ENCODE measurements around the gene RHOD.

Gene RHOD

GRCh38 chr11:67118801-67119584 lies 62.3 kb downstream of the RHOD start, which contains the start of gene KDM2A:
Gene KDM2A, plus strand, starts transcription at chr11:67119263. Its CDS starts 2,054 bp downstream, at chr11:67121317.
- Histone ChIP-seq H3K9me3 (ENCODE audit: control insufficient read depth in 5 of 5, low read length in 5 of 5) (no peaks in the 10 kb centered on the region), H3K27me3 (ENCODE audit: control insufficient read depth in 5 of 5, insufficient read depth in 4 of 5, low read length in 5 of 5) (no peaks in the 10 kb centered on the region), H3K4me3 (ENCODE audit: low read depth in 1 of 5, low read length in 5 of 5) (peak within 1 kb of the TSS; percentile 73 to 93 (median 83)), H3K36me3 (ENCODE audit: control insufficient read depth in 5 of 5, insufficient read depth in 5 of 5, low read length in 5 of 5) (peaks cover 0 to 4% (median 0%) of the 10 kb centered on the region in 5 donors), H3K27ac (ENCODE audit: low read depth, low read length) (peak within 1 kb of the TSS; percentile 77), H3K4me1 (ENCODE audit: control insufficient read depth in 5 of 5, insufficient read depth in 5 of 5, low read length in 5 of 5) (peaks cover 0 to 40% (median 34%) of the 10 kb centered on the region in 5 donors), H3K9ac (ENCODE audit: low read length in 5 of 5) (peak within 1 kb of the TSS; percentile 76 to 93 (median 84))

GRCh38 chr11:67119585-67120391 lies 63.1 kb downstream of the RHOD start:
- H3K9ac ChIP-seq (ENCODE audit: low read length in 5 of 5), result peak overlapping the region; percentile 72 to 93 (median 84)
- H3K36me3 ChIP-seq (ENCODE audit: control insufficient read depth in 5 of 5, insufficient read depth in 5 of 5, low read length in 5 of 5), result peaks cover 0 to 4% (median 0%) of the 10 kb centered on the region in 5 donors
- H3K27me3 ChIP-seq (ENCODE audit: control insufficient read depth in 5 of 5, insufficient read depth in 4 of 5, low read length in 5 of 5), result no peaks in the 10 kb centered on the region
- peak overlapping the region; percentile 73 to 93 (median 83) for H3K4me3 ChIP-seq (ENCODE audit: low read depth in 1 of 5, low read length in 5 of 5)
- peak overlapping the region; percentile 76 for H3K27ac ChIP-seq (ENCODE audit: low read depth, low read length)
- H3K9me3 ChIP-seq (ENCODE audit: control insufficient read depth in 5 of 5, low read length in 5 of 5), result no peaks in the 10 kb centered on the region
- H3K4me1 ChIP-seq (ENCODE audit: control insufficient read depth in 5 of 5, insufficient read depth in 5 of 5, low read length in 5 of 5), result peaks cover 0 to 40% (median 34%) of the 10 kb centered on the region in 5 donors

- H3K27me3 ChIP-seq (ENCODE audit: control insufficient read depth in 5 of 5, insufficient read depth in 4 of 5, low read length in 5 of 5), result no peaks in the 10 kb centered on the region
- H3K9ac ChIP-seq (ENCODE audit: low read length in 5 of 5), result peak overlapping the region; percentile 72 to 93 (median 84)
- H3K36me3 ChIP-seq (ENCODE audit: control insufficient read depth in 5 of 5, insufficient read depth in 5 of 5, low read length in 5 of 5), result peaks cover 0 to 4% (median 0%) of the 10 kb centered on the region in 5 donors
- peaks cover 0 to 40% (median 34%) of the 10 kb centered on the region in 5 donors for H3K4me1 ChIP-seq (ENCODE audit: control insufficient read depth in 5 of 5, insufficient read depth in 5 of 5, low read length in 5 of 5)
- H3K4me3 ChIP-seq (ENCODE audit: low read depth in 1 of 5, low read length in 5 of 5), result peak overlapping the region; percentile 73 to 93 (median 83)
- H3K9me3 ChIP-seq (ENCODE audit: control insufficient read depth in 5 of 5, low read length in 5 of 5), result no peaks in the 10 kb centered on the region
- peak overlapping the region; percentile 76 for H3K27ac ChIP-seq (ENCODE audit: low read depth, low read length)
Measured at GRCh38 chr11:67120456-67120855, 63.8 kb downstream of the RHOD start.

- no peaks in the 10 kb centered on the region for H3K9me3 ChIP-seq (ENCODE audit: control insufficient read depth in 5 of 5, low read length in 5 of 5)
- H3K27me3 ChIP-seq (ENCODE audit: control insufficient read depth in 5 of 5, insufficient read depth in 4 of 5, low read length in 5 of 5), result no peaks in the 10 kb centered on the region
- peaks cover 0 to 4% (median 2%) of the 10 kb centered on the region in 5 donors for H3K36me3 ChIP-seq (ENCODE audit: control insufficient read depth in 5 of 5, insufficient read depth in 5 of 5, low read length in 5 of 5)
- H3K9ac ChIP-seq (ENCODE audit: low read length in 5 of 5), result peak overlapping the region; percentile 72 to 93 (median 84)
- peaks cover 0 to 40% (median 34%) of the 10 kb centered on the region in 5 donors for H3K4me1 ChIP-seq (ENCODE audit: control insufficient read depth in 5 of 5, insufficient read depth in 5 of 5, low read length in 5 of 5)
- H3K4me3 ChIP-seq (ENCODE audit: low read depth in 1 of 5, low read length in 5 of 5), result peak overlapping the region; percentile 73 to 93 (median 83)
- H3K27ac ChIP-seq (ENCODE audit: low read depth, low read length), result peak overlapping the region; percentile 76
Measured at GRCh38 chr11:67120881-67121710, 64.4 kb downstream of the RHOD start.

Data from subcutaneous abdominal adipose tissue (tissue), 5 donors.